ENCODE measurements around the gene WLS. TPM values are rescaled to one million over a fixed set of nuclear protein-coding genes. Genes with fewer than 3 reads are reported as not detected.

Gene WLS
- total and polyA plus RNA-seq, 7 experiments from 2014 or later, result 0.50 to 12.2 (median 0.62) TPM; not detected in 4

DNA sequence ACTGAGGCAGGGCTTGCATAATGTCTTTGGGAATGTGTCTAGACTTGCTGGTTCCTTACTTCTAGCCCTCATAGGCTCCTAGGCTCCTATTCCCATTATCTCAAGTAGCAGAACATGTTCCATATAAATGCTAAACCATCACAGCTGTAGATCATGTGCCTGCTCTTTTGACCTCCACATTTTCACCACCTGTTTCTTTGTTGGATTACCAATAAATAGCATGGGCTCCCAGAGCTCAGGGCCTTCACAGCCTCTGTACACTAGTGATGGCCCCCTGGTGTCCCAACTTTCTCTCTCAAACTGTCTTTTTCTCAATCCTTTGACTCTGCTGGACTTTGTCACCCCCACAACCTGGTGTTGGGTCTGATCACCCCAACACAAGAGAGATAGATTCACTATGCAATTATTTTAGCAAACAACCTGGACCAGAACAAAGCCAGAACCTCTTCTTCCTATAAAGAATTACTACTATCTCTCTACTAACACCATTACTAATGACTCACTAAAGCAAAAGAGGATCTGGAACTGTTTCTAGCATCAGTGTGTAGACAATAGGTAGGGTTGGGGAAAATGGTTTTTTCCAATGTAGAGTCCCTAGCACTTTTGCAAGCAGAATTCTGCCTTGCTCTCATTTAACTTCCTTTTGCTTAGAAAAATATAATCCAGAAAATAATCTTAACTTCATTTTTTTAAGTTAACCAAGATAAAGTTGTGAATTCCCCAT lies 51.7 kb downstream of the WLS start:
- Histone ChIP-seq H3K9me3 (ENCODE audit: control insufficient read depth in 2 of 3, low read length in 3 of 3) (no peaks in the 10 kb centered on the region), H3K27me3 (ENCODE audit: control insufficient read depth in 2 of 2, insufficient read depth in 2 of 2, low read length in 2 of 2) (no peaks in the 10 kb centered on the region), H3K36me3 (ENCODE audit: control insufficient read depth in 2 of 3, insufficient read depth in 3 of 3, low read length in 3 of 3) (no peaks in the 10 kb centered on the region), H3K4me3 (ENCODE audit: low read length) (no peak overlapping the region), H3K4me1 (ENCODE audit: control insufficient read depth in 2 of 2, insufficient read depth in 2 of 2, low read length in 2 of 2) (no peaks in the 10 kb centered on the region), H3K27ac (ENCODE audit: low read depth, low read length) (no peak overlapping the region)
- Mint-ChIP-seq H3K4me1 (peaks cover 0 to 5% (median 0%) of the 10 kb centered on the region in 7 donors), H3K4me3 (no peak overlapping the region), H3K27ac (no peak overlapping the region), H3K27me3 (peaks cover 0 to 27% (median 5%) of the 10 kb centered on the region in 5 donors), H3K9me3 (peaks cover 0 to 5% (median 2%) of the 10 kb centered on the region in 11 donors), H3K36me3 (peaks cover 0 to 1% (median 0%) of the 10 kb centered on the region in 5 donors)
- intact Hi-C loops (cut with micrococcal nuclease), result no loop called here
- no peak for DNase-seq
- ChIA-PET CTCF (no interaction called here), POLR2A (no interaction called here)
- ATAC-seq, result no peak

DNA sequence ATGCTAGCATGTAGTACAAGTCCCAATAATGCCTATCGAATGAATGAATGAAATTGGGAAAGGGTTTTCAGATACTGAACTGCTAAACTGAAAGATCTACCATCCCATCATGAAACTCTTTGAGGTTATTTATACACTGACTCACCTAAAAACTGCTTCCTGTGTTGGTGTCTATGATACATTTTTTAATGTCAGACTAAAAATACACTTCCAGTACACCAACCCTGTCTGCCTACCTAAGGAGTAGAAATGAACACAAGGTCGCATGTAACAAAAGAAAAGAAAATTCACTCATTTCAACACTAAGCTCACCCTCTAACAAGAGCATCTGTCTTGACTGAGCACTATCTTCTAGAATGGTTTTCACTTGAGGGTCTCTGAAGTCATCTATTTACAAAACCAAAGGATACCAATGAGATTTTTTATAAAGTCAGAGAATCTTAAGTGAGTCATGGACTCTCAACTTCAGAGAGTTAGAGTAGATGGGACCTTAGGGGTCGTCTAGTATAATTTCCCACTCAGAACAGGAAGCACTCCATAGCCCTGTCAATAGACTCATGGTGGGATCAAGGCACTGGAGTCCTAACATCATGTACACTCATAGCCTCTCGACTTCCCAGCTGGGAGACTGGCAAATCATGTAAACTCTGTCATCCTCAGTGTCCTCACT lies 53.4 kb downstream of the WLS start:
- H3K27me3 ChIP-seq (ENCODE audit: control insufficient read depth in 2 of 2, insufficient read depth in 2 of 2, low read length in 2 of 2), result no peaks in the 10 kb centered on the region
- H3K4me1 ChIP-seq (ENCODE audit: control insufficient read depth in 2 of 2, insufficient read depth in 2 of 2, low read length in 2 of 2), result no peaks in the 10 kb centered on the region
- Mint-ChIP-seq H3K9me3 (peaks cover 0 to 7% (median 2%) of the 10 kb centered on the region in 11 donors), H3K27me3 (peaks cover 0 to 28% (median 5%) of the 10 kb centered on the region in 5 donors), H3K27ac (peak overlapping the region in 1 of 9 donors; percentile 53), H3K4me3 (peak overlapping the region in 1 of 10 donors; percentile 7), H3K4me1 (peaks cover 0 to 5% (median 0%) of the 10 kb centered on the region in 7 donors), H3K36me3 (peaks cover 0 to 1% (median 0%) of the 10 kb centered on the region in 5 donors)
- no peaks in the 10 kb centered on the region for H3K9me3 ChIP-seq (ENCODE audit: control insufficient read depth in 2 of 3, low read length in 3 of 3)
- POLR2A ChIA-PET, result no interaction called here
- intact Hi-C loops (cut with micrococcal nuclease), result no loop called here
- ATAC-seq (no peak), DNase-seq (no peak)
- H3K36me3 ChIP-seq (ENCODE audit: control insufficient read depth in 2 of 3, insufficient read depth in 3 of 3, low read length in 3 of 3), result no peaks in the 10 kb centered on the region
- CTCF ChIA-PET, result no interaction called here
- no peak overlapping the region for H3K4me3 ChIP-seq (ENCODE audit: low read length)
- H3K27ac ChIP-seq (ENCODE audit: low read depth, low read length), result no peak overlapping the region

DNA sequence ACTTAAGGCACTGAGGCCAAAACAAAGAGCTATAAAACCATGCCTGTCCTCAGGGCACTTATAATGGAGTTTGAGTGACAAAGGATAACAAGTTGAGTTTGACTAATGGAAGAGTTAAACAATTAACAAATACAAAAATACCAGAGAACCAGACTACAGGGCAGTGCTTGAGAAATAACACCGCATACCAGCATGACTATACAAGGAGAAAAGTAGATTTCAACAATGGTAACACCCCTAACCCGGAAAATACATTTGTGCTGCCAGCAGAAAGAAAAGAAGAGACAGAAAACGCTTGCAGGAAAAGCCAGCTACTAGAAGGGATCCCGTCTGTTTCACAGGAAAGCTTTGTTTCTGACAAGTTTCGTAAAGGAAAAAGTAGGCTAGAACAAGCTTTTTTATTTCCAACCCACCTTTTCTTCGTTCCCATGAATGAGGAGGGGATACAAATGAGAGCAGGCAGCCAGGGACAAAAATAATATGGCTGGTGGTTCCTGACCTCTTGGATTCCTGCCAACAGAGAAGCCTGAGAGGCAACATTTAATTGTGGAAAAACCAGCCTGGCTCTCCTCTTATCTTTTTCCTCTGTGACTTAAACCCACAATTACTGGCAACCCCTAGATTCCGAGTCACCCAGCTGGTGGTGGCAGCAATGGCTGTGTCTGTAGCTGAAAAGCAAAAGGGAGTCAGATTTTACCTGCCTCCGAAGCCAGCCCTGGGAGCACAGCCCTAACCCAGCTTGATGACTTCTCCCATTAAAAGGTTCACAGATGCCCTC lies 56.5 kb downstream of the WLS start:
- Mint-ChIP-seq H3K9me3 (peaks cover 0 to 13% (median 5%) of the 10 kb centered on the region in 11 donors), H3K4me3 (no peak overlapping the region), H3K4me1 (peaks cover 0 to 3% (median 0%) of the 10 kb centered on the region in 7 donors), H3K27me3 (peaks cover 0 to 33% (median 7%) of the 10 kb centered on the region in 5 donors), H3K27ac (no peak overlapping the region), H3K36me3 (peaks cover 0 to 1% (median 0%) of the 10 kb centered on the region in 5 donors)
- H3K4me1 ChIP-seq (ENCODE audit: control insufficient read depth in 2 of 2, insufficient read depth in 2 of 2, low read length in 2 of 2), result no peaks in the 10 kb centered on the region
- ChIA-PET CTCF (no interaction called here), POLR2A (no interaction called here)
- DNase-seq, result no peak
- no peaks in the 10 kb centered on the region for H3K36me3 ChIP-seq (ENCODE audit: control insufficient read depth in 2 of 3, insufficient read depth in 3 of 3, low read length in 3 of 3)
- intact Hi-C loops (cut with micrococcal nuclease), result no loop called here
- no peaks in the 10 kb centered on the region for H3K27me3 ChIP-seq (ENCODE audit: control insufficient read depth in 2 of 2, insufficient read depth in 2 of 2, low read length in 2 of 2)
- H3K27ac ChIP-seq (ENCODE audit: low read depth, low read length), result no peak overlapping the region
- no peak for ATAC-seq
- H3K9me3 ChIP-seq (ENCODE audit: control insufficient read depth in 2 of 3, low read length in 3 of 3), result no peaks in the 10 kb centered on the region
- no peak overlapping the region for H3K4me3 ChIP-seq (ENCODE audit: low read length)

DNA sequence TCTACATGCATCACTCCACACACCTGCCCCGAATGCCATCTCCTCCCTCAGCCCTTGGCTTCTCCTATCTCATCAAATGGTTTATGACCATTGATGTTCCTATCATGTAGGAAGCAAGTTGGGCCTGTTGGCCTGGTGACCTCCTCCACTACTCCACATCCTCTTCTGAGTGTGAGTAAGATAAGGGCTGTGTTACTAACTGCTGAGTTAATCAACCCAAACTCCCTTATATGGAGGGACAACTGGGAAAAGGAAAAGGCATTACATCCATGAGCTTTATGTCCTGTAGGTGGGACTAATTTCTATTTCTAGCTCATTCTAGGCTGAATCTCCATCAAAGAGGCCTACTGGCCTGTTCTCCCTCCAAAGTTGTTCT lies 57.6 kb downstream of the WLS start:
- ChIA-PET CTCF (no interaction called here), POLR2A (no interaction called here)
- no peak overlapping the region for H3K27ac ChIP-seq (ENCODE audit: low read depth, low read length)
- no peaks in the 10 kb centered on the region for H3K36me3 ChIP-seq (ENCODE audit: control insufficient read depth in 2 of 3, insufficient read depth in 3 of 3, low read length in 3 of 3)
- H3K9me3 ChIP-seq (ENCODE audit: control insufficient read depth in 2 of 3, low read length in 3 of 3), result no peaks in the 10 kb centered on the region
- H3K4me3 Mint-ChIP-seq, result no peak overlapping the region
- H3K27ac Mint-ChIP-seq, result no peak overlapping the region
- intact Hi-C loops (cut with micrococcal nuclease), result no loop called here
- peaks cover 0 to 3% (median 0%) of the 10 kb centered on the region in 7 donors for H3K4me1 Mint-ChIP-seq
- peaks cover 0 to 13% (median 6%) of the 10 kb centered on the region in 11 donors for H3K9me3 Mint-ChIP-seq
- H3K4me1 ChIP-seq (ENCODE audit: control insufficient read depth in 2 of 2, insufficient read depth in 2 of 2, low read length in 2 of 2), result no peaks in the 10 kb centered on the region
- DNase-seq (no peak), ATAC-seq (no peak)
- peaks cover 0 to 33% (median 7%) of the 10 kb centered on the region in 5 donors for H3K27me3 Mint-ChIP-seq
- H3K27me3 ChIP-seq (ENCODE audit: control insufficient read depth in 2 of 2, insufficient read depth in 2 of 2, low read length in 2 of 2), result no peaks in the 10 kb centered on the region
- H3K36me3 Mint-ChIP-seq, result peaks cover 0 to 1% (median 0%) of the 10 kb centered on the region in 5 donors
- H3K4me3 ChIP-seq (ENCODE audit: low read length), result no peak overlapping the region

DNA sequence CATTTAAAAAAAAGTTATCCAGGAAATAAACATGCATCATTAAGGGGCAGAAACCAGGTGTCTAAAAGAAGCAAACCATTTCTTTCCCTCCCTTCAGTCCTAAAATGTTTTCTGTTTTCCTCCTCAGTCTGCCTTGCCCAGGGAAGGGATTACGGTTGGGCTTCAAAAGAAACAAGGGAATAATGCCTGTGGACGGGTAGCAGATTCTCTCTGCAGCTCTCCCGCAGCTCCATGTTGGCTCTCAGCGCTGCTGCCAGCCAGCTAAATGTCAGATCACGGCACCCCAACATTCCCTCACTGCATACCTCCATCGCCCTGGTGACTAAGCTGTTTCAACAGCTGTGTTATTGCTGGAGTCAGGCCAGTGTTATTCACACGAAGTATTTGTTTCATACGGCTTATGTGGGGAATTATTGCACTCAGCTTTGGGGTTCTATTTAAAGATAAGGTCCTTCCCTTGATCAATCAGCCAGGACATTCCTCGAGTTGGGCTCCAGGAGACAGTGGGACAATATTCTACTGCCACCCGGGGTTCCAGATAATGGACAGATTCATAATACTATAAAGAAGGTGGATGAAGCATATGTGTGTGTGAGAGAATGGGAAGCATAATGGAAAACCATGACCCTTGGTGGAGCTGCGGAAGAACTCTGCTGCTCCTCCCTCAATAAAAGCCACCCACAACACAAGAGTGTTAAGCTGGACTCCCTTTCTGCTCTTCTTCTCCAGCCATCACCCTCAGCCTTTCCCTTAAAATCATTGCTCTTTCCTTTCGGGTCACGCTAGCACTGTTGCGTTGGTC lies 58.2 kb downstream of the WLS start:
- ATAC-seq, result no peak
- no peaks in the 10 kb centered on the region for H3K27me3 ChIP-seq (ENCODE audit: control insufficient read depth in 2 of 2, insufficient read depth in 2 of 2, low read length in 2 of 2)
- H3K4me3 ChIP-seq (ENCODE audit: low read length), result no peak overlapping the region
- DNase-seq, result no peak
- peaks cover 0 to 13% (median 6%) of the 10 kb centered on the region in 11 donors for H3K9me3 Mint-ChIP-seq
- no peak overlapping the region for H3K27ac ChIP-seq (ENCODE audit: low read depth, low read length)
- no peaks in the 10 kb centered on the region for H3K36me3 ChIP-seq (ENCODE audit: control insufficient read depth in 2 of 3, insufficient read depth in 3 of 3, low read length in 3 of 3)
- ChIA-PET POLR2A (no interaction called here), CTCF (no interaction called here)
- intact Hi-C loops (cut with micrococcal nuclease), result no loop called here
- H3K27ac Mint-ChIP-seq, result no peak overlapping the region
- H3K9me3 ChIP-seq (ENCODE audit: control insufficient read depth in 2 of 3, low read length in 3 of 3), result no peaks in the 10 kb centered on the region
- no peak overlapping the region for H3K4me3 Mint-ChIP-seq
- H3K27me3 Mint-ChIP-seq, result peaks cover 0 to 33% (median 7%) of the 10 kb centered on the region in 5 donors
- H3K4me1 ChIP-seq (ENCODE audit: control insufficient read depth in 2 of 2, insufficient read depth in 2 of 2, low read length in 2 of 2), result no peaks in the 10 kb centered on the region
- peaks cover 0 to 1% (median 0%) of the 10 kb centered on the region in 5 donors for H3K36me3 Mint-ChIP-seq
- peaks cover 0 to 3% (median 0%) of the 10 kb centered on the region in 7 donors for H3K4me1 Mint-ChIP-seq

DNA sequence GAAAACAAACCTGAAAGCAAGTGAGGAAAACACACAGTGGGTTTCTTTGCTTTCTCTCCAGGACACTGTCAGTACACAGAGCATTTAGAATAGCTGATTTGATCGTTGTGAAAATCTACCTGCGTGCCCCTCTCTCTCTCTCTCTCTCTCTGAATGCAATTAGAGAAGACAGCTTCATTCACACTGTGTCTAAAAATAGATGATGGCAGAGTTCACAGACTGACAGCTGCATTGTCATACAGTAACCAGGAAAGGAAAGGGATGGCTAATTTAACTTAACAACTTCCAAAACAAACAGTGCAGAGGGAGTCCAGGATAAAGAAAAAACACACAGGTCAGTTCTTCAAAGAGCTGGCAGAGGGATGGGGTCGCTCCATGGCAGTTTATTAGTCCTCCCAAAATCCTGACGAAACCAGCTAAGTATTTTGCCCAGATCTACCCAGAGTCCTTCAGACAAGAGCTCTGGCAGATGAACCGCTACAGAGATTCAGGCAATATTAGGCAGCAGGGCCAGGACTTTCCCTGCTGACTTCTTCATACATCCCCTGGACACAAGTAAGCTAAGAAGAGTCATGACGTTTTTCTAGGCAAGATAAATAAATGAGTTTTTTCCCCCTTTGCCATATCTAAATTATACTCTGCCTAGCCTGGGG lies 58.9 kb downstream of the WLS start:
- intact Hi-C loops (cut with micrococcal nuclease), result no loop called here

More for the DNA sequence above, 58.9 kb downstream of the WLS start:
- no peaks in the 10 kb centered on the region for H3K9me3 ChIP-seq (ENCODE audit: control insufficient read depth in 2 of 3, low read length in 3 of 3)
- H3K4me3 Mint-ChIP-seq, result no peak overlapping the region
- no peak overlapping the region for H3K27ac ChIP-seq (ENCODE audit: low read depth, low read length)
- H3K27ac Mint-ChIP-seq, result no peak overlapping the region
- peaks cover 0 to 2% (median 0%) of the 10 kb centered on the region in 7 donors for H3K4me1 Mint-ChIP-seq
- H3K36me3 ChIP-seq (ENCODE audit: control insufficient read depth in 2 of 3, insufficient read depth in 3 of 3, low read length in 3 of 3), result no peaks in the 10 kb centered on the region
- ATAC-seq, result no peak
- H3K36me3 Mint-ChIP-seq, result no peaks in the 10 kb centered on the region
- H3K9me3 Mint-ChIP-seq, result peaks cover 0 to 9% (median 6%) of the 10 kb centered on the region in 11 donors
- ChIA-PET CTCF (no interaction called here), POLR2A (no interaction called here)
- no peak for DNase-seq
- H3K4me3 ChIP-seq (ENCODE audit: low read length), result no peak overlapping the region
- no peaks in the 10 kb centered on the region for H3K4me1 ChIP-seq (ENCODE audit: control insufficient read depth in 2 of 2, insufficient read depth in 2 of 2, low read length in 2 of 2)
- peaks cover 0 to 33% (median 7%) of the 10 kb centered on the region in 5 donors for H3K27me3 Mint-ChIP-seq
- no peaks in the 10 kb centered on the region for H3K27me3 ChIP-seq (ENCODE audit: control insufficient read depth in 2 of 2, insufficient read depth in 2 of 2, low read length in 2 of 2)
